ENCODE measurements around the gene UNC45B.

DNA sequence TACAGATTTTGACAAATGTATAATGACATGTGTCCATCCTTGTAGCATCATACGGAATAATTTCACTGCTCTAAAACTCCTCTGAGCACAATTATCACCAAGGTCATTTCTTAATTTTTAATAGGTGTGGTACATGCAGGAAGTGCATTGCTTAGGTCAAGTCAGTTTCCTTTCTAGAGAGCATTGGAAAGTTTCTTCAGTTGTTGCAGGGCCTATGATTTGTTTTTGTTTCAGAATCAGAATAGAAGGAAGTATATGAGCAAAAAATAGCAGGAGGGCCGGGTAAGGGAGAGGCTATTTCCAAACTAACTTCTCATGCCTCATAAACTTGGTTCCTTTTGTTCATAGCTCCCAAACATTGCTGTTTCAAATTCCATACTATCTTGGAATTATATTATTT, 71.3 kb downstream of the UNC45B start:
- TF ChIP-seq EZH2 (conservative IDR thresholded peaks at IDR 0.05; ENCODE audit: low read depth, low read length) (no peak), MLLT10 (CRISPR knock-in tag; IDR thresholded peaks at IDR 0.05) (no peak), POLR2A (IDR thresholded peaks at IDR 0.05; ENCODE audit: insufficient read depth in 1 of 2, low read depth in 2 of 2, low read length in 2 of 2) (no peak), HDAC2 (CRISPR knock-in tag; IDR thresholded peaks at IDR 0.05) (no peak)
- TF ChIP-seq, protein P1, sequence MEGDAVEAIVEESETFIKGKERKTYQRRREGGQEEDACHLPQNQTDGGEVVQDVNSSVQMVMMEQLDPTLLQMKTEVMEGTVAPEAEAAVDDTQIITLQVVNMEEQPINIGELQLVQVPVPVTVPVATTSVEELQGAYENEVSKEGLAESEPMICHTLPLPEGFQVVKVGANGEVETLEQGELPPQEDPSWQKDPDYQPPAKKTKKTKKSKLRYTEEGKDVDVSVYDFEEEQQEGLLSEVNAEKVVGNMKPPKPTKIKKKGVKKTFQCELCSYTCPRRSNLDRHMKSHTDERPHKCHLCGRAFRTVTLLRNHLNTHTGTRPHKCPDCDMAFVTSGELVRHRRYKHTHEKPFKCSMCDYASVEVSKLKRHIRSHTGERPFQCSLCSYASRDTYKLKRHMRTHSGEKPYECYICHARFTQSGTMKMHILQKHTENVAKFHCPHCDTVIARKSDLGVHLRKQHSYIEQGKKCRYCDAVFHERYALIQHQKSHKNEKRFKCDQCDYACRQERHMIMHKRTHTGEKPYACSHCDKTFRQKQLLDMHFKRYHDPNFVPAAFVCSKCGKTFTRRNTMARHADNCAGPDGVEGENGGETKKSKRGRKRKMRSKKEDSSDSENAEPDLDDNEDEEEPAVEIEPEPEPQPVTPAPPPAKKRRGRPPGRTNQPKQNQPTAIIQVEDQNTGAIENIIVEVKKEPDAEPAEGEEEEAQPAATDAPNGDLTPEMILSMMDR (CRISPR knock-in tag; IDR thresholded peaks at IDR 0.05), result no peak
- TF ChIP-seq, protein P2, sequence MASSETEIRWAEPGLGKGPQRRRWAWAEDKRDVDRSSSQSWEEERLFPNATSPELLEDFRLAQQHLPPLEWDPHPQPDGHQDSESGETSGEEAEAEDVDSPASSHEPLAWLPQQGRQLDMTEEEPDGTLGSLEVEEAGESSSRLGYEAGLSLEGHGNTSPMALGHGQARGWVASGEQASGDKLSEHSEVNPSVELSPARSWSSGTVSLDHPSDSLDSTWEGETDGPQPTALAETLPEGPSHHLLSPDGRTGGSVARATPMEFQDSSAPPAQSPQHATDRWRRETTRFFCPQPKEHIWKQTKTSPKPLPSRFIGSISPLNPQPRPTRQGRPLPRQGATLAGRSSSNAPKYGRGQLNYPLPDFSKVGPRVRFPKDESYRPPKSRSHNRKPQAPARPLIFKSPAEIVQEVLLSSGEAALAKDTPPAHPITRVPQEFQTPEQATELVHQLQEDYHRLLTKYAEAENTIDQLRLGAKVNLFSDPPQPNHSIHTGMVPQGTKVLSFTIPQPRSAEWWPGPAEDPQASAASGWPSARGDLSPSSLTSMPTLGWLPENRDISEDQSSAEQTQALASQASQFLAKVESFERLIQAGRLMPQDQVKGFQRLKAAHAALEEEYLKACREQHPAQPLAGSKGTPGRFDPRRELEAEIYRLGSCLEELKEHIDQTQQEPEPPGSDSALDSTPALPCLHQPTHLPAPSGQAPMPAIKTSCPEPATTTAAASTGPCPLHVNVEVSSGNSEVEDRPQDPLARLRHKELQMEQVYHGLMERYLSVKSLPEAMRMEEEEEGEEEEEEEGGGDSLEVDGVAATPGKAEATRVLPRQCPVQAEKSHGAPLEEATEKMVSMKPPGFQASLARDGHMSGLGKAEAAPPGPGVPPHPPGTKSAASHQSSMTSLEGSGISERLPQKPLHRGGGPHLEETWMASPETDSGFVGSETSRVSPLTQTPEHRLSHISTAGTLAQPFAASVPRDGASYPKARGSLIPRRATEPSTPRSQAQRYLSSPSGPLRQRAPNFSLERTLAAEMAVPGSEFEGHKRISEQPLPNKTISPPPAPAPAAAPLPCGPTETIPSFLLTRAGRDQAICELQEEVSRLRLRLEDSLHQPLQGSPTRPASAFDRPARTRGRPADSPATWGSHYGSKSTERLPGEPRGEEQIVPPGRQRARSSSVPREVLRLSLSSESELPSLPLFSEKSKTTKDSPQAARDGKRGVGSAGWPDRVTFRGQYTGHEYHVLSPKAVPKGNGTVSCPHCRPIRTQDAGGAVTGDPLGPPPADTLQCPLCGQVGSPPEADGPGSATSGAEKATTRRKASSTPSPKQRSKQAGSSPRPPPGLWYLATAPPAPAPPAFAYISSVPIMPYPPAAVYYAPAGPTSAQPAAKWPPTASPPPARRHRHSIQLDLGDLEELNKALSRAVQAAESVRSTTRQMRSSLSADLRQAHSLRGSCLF (CRISPR knock-in tag; IDR thresholded peaks at IDR 0.05; ENCODE audit: borderline replicate concordance), result no peak
